ENCODE results near the gene MATCAP1. TPM values are rescaled to one million over a fixed set of nuclear protein-coding genes. Genes with fewer than 3 reads are reported as not detected.

MATCAP1 gene
- total RNA-seq, 1 experiment from 2014 or later, result 40.8 TPM

DNA sequence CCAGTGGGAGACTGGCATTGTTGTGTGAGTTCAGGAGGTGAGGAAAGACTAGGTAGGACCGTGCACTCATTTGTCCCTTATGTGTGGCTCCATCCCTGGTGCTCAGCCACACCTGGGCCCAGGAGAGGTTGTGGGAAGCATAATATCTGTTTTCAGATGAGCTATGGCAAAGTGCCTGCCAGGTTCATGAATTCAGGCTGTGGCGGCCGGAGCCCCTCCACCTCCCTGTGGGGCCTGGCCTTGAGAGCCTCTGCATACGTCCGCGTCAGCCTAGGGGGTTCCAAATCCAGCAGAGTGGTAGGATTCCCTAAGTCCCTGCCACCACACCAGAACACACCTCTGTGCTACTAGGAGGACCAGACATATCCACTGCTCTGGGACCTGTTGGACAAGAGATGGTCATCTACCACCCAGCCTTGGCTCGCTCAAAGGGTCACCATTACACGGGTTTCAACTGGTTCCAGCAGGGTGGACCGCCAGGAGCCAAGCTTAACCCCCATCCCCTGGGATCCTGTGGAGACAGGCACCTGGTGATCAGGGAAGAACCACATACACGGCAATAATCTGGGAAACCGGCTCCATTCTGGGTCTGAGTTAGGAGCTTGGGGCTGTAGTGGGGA lies 35.0 kb downstream of the MATCAP1 start (continued):
- no peak for TF ChIP-seq ZNF532 (CRISPR knock-in tag; IDR thresholded peaks at IDR 0.05; ENCODE audit: borderline replicate concordance)

- no peak for ATAC-seq
- DNase-seq (ENCODE audit: low spot score), result no peak
- ChIA-PET POLR2A (no interaction called here), CTCF (interaction anchor here (4.6 kb wide), 1 partner anchor 188 kb away, joined by 32 read pairs; the partner anchor contains the start of gene CES3)
- peaks cover 8% of the 10 kb centered on the region for H3K4me1 Mint-ChIP-seq
- no peaks in the 10 kb centered on the region for H3K9me3 Mint-ChIP-seq
- TF ChIP-seq ZNF423 (CRISPR knock-in tag; IDR thresholded peaks at IDR 0.05), result no peak
- TF ChIP-seq ARID4B (CRISPR knock-in tag; IDR thresholded peaks at IDR 0.05; ENCODE audit: borderline replicate concordance), result no peak
- no peak overlapping the region for H3K4me3 Mint-ChIP-seq
- H3K27ac Mint-ChIP-seq, result no peak overlapping the region
- H3K36me3 Mint-ChIP-seq, result peaks cover 21% of the 10 kb centered on the region
- peaks cover 31% of the 10 kb centered on the region for H3K27me3 Mint-ChIP-seq (ENCODE audit: low read depth)
These were observed 35.5 kb downstream of the MATCAP1 start for GRCh38 chr16:67148221-67148620.

DNA sequence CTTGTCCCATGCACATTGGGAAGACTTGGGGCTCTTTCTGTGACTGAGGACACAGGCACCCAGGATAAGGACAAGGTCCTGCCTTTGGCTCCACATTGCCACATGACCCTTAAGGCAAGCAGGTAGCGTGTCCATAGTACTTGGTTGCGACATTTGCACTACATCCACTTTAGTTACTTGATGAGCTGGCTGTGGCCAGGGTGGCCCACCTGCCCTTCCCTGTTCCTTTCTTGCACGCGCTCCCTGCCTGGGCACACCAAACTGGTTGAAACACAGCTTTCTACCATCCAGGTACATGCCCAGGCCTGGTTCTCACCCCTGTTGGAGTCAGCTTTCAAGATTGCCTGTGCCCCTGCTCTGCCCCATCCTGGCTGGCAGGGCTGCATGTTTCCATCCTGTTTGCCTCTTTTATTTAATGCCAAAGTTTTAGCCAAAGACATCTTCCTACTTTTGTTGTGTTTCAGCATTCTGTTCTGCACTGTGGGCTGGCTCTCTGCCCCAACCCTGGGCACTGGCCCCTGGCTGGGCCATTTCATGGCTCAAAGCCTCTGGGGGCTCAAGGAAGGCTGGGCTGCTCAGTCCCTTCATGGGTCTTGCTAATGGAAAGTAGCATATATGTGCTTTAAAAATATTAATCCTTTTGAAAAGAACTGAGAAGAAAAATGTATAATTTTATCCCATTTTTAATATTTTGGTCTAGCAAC lies 36.2 kb downstream of the MATCAP1 start:
- POLR2A ChIA-PET, result no interaction called here
- CTCF ChIA-PET, result interaction anchor here (0.9 to 1.0 kb wide), 2 partner anchors 130 to 187 kb away, joined by 3 to 4 read pairs; partner anchors contain the start of gene CES3
- H3K4me3 Mint-ChIP-seq, result no peak overlapping the region
- no peak for TF ChIP-seq ZNF121 (CRISPR knock-in tag; IDR thresholded peaks at IDR 0.05)
- TF ChIP-seq ERG (CRISPR knock-in tag; IDR thresholded peaks at IDR 0.05), result no peak
- no peak for TF ChIP-seq FOXJ3 (CRISPR knock-in tag; IDR thresholded peaks at IDR 0.05; ENCODE audit: borderline replicate concordance)
- TF ChIP-seq MYBL2 (CRISPR knock-in tag; IDR thresholded peaks at IDR 0.05), result no peak
- no peak for TF ChIP-seq SP1 (CRISPR knock-in tag; conservative IDR thresholded peaks at IDR 0.05)
- TF ChIP-seq, protein P1, sequence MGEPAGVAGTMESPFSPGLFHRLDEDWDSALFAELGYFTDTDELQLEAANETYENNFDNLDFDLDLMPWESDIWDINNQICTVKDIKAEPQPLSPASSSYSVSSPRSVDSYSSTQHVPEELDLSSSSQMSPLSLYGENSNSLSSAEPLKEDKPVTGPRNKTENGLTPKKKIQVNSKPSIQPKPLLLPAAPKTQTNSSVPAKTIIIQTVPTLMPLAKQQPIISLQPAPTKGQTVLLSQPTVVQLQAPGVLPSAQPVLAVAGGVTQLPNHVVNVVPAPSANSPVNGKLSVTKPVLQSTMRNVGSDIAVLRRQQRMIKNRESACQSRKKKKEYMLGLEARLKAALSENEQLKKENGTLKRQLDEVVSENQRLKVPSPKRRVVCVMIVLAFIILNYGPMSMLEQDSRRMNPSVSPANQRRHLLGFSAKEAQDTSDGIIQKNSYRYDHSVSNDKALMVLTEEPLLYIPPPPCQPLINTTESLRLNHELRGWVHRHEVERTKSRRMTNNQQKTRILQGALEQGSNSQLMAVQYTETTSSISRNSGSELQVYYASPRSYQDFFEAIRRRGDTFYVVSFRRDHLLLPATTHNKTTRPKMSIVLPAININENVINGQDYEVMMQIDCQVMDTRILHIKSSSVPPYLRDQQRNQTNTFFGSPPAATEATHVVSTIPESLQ (CRISPR knock-in tag; IDR thresholded peaks at IDR 0.05), result no peak
- TF ChIP-seq ZBTB43 (CRISPR knock-in tag; IDR thresholded peaks at IDR 0.05), result no peak
- no peak for TF ChIP-seq ELF4 (CRISPR knock-in tag; IDR thresholded peaks at IDR 0.05; ENCODE audit: low read depth)
- TF ChIP-seq, protein P2, sequence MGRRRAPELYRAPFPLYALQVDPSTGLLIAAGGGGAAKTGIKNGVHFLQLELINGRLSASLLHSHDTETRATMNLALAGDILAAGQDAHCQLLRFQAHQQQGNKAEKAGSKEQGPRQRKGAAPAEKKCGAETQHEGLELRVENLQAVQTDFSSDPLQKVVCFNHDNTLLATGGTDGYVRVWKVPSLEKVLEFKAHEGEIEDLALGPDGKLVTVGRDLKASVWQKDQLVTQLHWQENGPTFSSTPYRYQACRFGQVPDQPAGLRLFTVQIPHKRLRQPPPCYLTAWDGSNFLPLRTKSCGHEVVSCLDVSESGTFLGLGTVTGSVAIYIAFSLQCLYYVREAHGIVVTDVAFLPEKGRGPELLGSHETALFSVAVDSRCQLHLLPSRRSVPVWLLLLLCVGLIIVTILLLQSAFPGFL (CRISPR knock-in tag; IDR thresholded peaks at IDR 0.05; ENCODE audit: borderline replicate concordance), result no peak
- TF ChIP-seq ATF2 (CRISPR knock-in tag; IDR thresholded peaks at IDR 0.05; ENCODE audit: borderline replicate concordance, low read depth), result no peak

More for the DNA sequence above, 36.2 kb downstream of the MATCAP1 start:
- Mint-ChIP-seq H3K27me3 (ENCODE audit: low read depth) (peaks cover 25% of the 10 kb centered on the region), H3K9me3 (no peaks in the 10 kb centered on the region), H3K27ac (no peak overlapping the region), H3K4me1 (peaks cover 8% of the 10 kb centered on the region), H3K36me3 (peaks cover 25% of the 10 kb centered on the region)
- DNase-seq (ENCODE audit: low spot score) (no peak), ATAC-seq (no peak)

Data from WTC11 (cell line).